ENCODE results near the gene TAOK2. TPM values are rescaled to one million over a fixed set of nuclear protein-coding genes. Genes with fewer than 3 reads are reported as not detected.

TAOK2 gene
- total and polyA plus RNA-seq, 2 of the 4 experiments (the other 2 are of a cell fraction): 23.0 to 31.7 TPM

- no peak overlapping the region for H3K9ac ChIP-seq (ENCODE audit: low read depth, low read length)
- in situ Hi-C loops (cut with MboI; ENCODE audit: low sequenced_read_pairs) (loop anchor here (10.0 kb wide), 1 partner anchor 331 kb away; no protein-coding TSS in a partner anchor), intact Hi-C loops (cut with micrococcal nuclease) (no loop called here), dilution Hi-C loops (cut with HindIII; ENCODE audit: low sequenced_read_pairs, unreplicated experiment) (no loop called here)
- H3K27ac ChIP-seq (ENCODE audit: insufficient read depth, low read length): no peak overlapping the region
- no peak overlapping the region for H3K4me2 ChIP-seq (ENCODE audit: low read depth, low read length)
- CTCF ChIA-PET: no interaction called here
- H4K20me1 ChIP-seq (ENCODE audit: insufficient read depth, low read length): peaks cover 9% of the 10 kb centered on the region; the same call in 1 of the 2 replicates
- H4K8ac ChIP-seq (ENCODE audit: low read depth in 2 of 2, low read length in 2 of 2): no peak overlapping the region
- no peaks in the 10 kb centered on the region for H3K79me1 ChIP-seq (ENCODE audit: low read depth in 1 of 2, low read length in 2 of 2)
- no peak overlapping the region for H3K4me3 ChIP-seq (ENCODE audit: insufficient read depth, low read depth, low read length)
- no peak overlapping the region for H3K18ac ChIP-seq (ENCODE audit: low read depth, low read length)
- no peaks in the 10 kb centered on the region for H3K4me1 ChIP-seq (ENCODE audit: control insufficient read depth, insufficient read depth, low read length)
- H2AK5ac ChIP-seq (ENCODE audit: low read depth, low read length): no peak overlapping the region
- peaks cover 62% of the 10 kb centered on the region for H3K27me3 ChIP-seq (ENCODE audit: control insufficient read depth, insufficient read depth, low read length)
- no peak overlapping the region for H2BK5ac ChIP-seq (ENCODE audit: low read depth, low read length, poor library complexity, severe bottlenecking)
- no peak overlapping the region for H2BK20ac ChIP-seq (ENCODE audit: low read depth, low read length)
- no peak overlapping the region for H4K5ac ChIP-seq (ENCODE audit: low read depth, low read length)
- no peak overlapping the region for H2BK120ac ChIP-seq (ENCODE audit: low read depth, low read length)
- WGBS, 2 experiments (ENCODE audit: extremely low coverage in 2 of 2, insufficient read length in 1 of 2): no CpG with 5 or more reads among the region's 7 CpGs
- H3K14ac ChIP-seq (replicated peaks; ENCODE audit: low read depth, low read length): no peak overlapping the region
- no peak overlapping the region for H2BK15ac ChIP-seq (ENCODE audit: low read depth, low read length)
- H3K56ac ChIP-seq (ENCODE audit: extremely low read depth, insufficient read depth, low read length): no peak overlapping the region
- H3K36me3 ChIP-seq (ENCODE audit: control insufficient read depth, insufficient read depth, low read length): no peaks in the 10 kb centered on the region
- ATAC-seq (ENCODE audit: low read depth) (no peak), DNase-seq (no peak)
- H2AK9ac ChIP-seq (replicated peaks; ENCODE audit: low read depth, low read length, poor library complexity): no peak overlapping the region
- no peaks in the 10 kb centered on the region for H3K9me1 ChIP-seq (ENCODE audit: insufficient read depth, low read length)
- POLR2A ChIA-PET (ENCODE audit: unreplicated experiment): no interaction called here
- no TSS peak for BruUV-seq (replicated peaks)
- no peak overlapping the region for H3K4ac ChIP-seq (ENCODE audit: low read depth, low read length)
- TF ChIP-seq RCOR1 (IDR thresholded peaks at IDR 0.05; ENCODE audit: insufficient replicate concordance, low read length) (no peak), BHLHE40 (IDR thresholded peaks at IDR 0.05; ENCODE audit: low read depth, low read length) (no peak), RFX5 (IDR thresholded peaks at IDR 0.05; ENCODE audit: low read depth, low read length) (no peak), MXI1 (IDR thresholded peaks at IDR 0.05; ENCODE audit: borderline replicate concordance, low read depth, low read length) (no peak), USF2 (IDR thresholded peaks at IDR 0.05; ENCODE audit: low read depth, low read length) (no peak), RAD21 (IDR thresholded peaks at IDR 0.05; ENCODE audit: low read length) (no peak), FOS (IDR thresholded peaks at IDR 0.05; ENCODE audit: low read depth, low read length) (no peak), MAZ (IDR thresholded peaks at IDR 0.05; ENCODE audit: borderline replicate concordance, low read depth, low read length) (no peak)
- H3K23ac ChIP-seq (ENCODE audit: low read depth, low read length): no peak overlapping the region
- no peak overlapping the region for H4K91ac ChIP-seq (ENCODE audit: insufficient read depth, low read depth, low read length)
- no peak overlapping the region for H2AFZ ChIP-seq (replicated peaks; ENCODE audit: low read length, poor library complexity)
- H3K9me3 ChIP-seq (ENCODE audit: control insufficient read depth, insufficient read depth, low read length): no peaks in the 10 kb centered on the region
These were observed 51.9 kb downstream of the TAOK2 start for GRCh38 chr16:30025574-30025973.
